Stomach (tissue), 9 donors: Measurements from ENCODE around the gene CXCL10. TPM values are rescaled to one million over a fixed set of nuclear protein-coding genes. Genes with fewer than 3 reads are reported as not detected.

Source experiments
- DNase-seq, 2 donors: peaks; one replicate each; pipeline versions ENCODE4 v3.0.0 to v3.0.0-alpha.2; 2013 to 2019
- H3K27ac ChIP-seq, 5 donors: fragments of 200-600 bp in 4 of 5; sonication (generic) in 4 of 5; one replicate each; pipeline ENCODE4 v1.5.1; 2013 to 2019; ENCODE audit warnings: mild to moderate bottlenecking in 1 of 5, moderate library complexity in 1 of 5
- H3K27me3 ChIP-seq, 3 donors: fragments of 200-600 bp; sonication (generic); one replicate each; pipeline ENCODE4 v1.5.1; 2017 to 2019; ENCODE audit warnings: mixed run types in 1 of 3
- H3K36me3 ChIP-seq, 4 donors: fragments of 200-600 bp; sonication (generic); 1 replicate in 3 of 4; 2 replicates in 1 of 4; pipeline ENCODE4 v1.5.1; 2016 to 2019
- H3K4me1 ChIP-seq, 4 donors: fragments of 200-600 bp; sonication (generic); one replicate each; pipeline ENCODE4 v1.5.1; 2016 to 2019
- H3K4me3 ChIP-seq, 4 donors: fragments of 200-600 bp; sonication (generic) in 3 of 4; one replicate each; pipeline ENCODE4 v1.5.1; 2016 to 2019; ENCODE audit warnings: mild to moderate bottlenecking in 1 of 4
- H3K9me3 ChIP-seq, 4 donors: fragments of 200-600 bp; sonication (generic); one replicate each; pipeline ENCODE4 v1.5.1; 2016 to 2019
- CTCF ChIP-seq, 7 experiments: fragments of 450-650 bp in 4 of 7; fragments of 200-600 bp in 3 of 7; sonication (generic) in 3 of 7; IDR thresholded peaks; one replicate each; pipeline ENCODE4 v1.5.1; 2016 to 2019; ENCODE audit warnings: antibody characterized with exemption in 7 of 7, control low read depth in 2 of 7, mild to moderate bottlenecking in 1 of 7
- EP300 ChIP-seq: sonication (generic); formaldehyde crosslinking; IDR thresholded peaks from one replicate; pipeline ENCODE4 v1.6.1; 2017; ENCODE audit warnings: antibody characterized with exemption
- POLR2A ChIP-seq, 4 donors: fragments of 450-650 bp; IDR thresholded peaks; one replicate each; pipeline ENCODE4 v1.6.1; 2016; ENCODE audit warnings: antibody characterized with exemption in 4 of 4, control low read depth in 2 of 4, mild to moderate bottlenecking in 1 of 4, moderate library complexity in 1 of 4
- POLR2AphosphoS5 ChIP-seq, 3 donors: sonication (generic); formaldehyde crosslinking; IDR thresholded peaks; one replicate each; pipeline ENCODE4 v1.6.1; 2016; ENCODE audit warnings: antibody characterized with exemption in 3 of 3
- WGBS, 5 donors: extraction: QIAGEN DNeasy Blood & Tissue Kit in 3 of 5; methylation state at CpG; one replicate each; pipeline versions ENCODE4 v1.1.5 to v1.1.7; 2013 to 2018; 5-methylcytosine and 5-hydroxymethylcytosine counted together
- intact Hi-C: fragments of 100-400 bp; cut with DNase I; formaldehyde crosslinking; loops from one replicate; pipeline ENCODE4 v1.15.1; 2023; ENCODE audit warnings: low total_unique reads
- polyA plus RNA-seq, 3 donors: library from polyadenylated mRNA; stranded (reverse); fragments of 200-250 nt; gene quantifications; one replicate each; pipeline ENCODE4 v1.2.3, GENCODE V29; 2013
- total RNA-seq, 5 donors: library from RNA; depleted of rRNA; stranded (reverse); fragments of >200 nt; gene quantifications; one replicate each; pipeline versions ENCODE4 v1.1.0 to v1.2.3, GENCODE V29; 2014 to 2016
- donor health status: healthy with polysubstance abuse.
- donor health status: Bipolar disorder and iron deficiency.
- donor health status: healthy.

Gene CXCL10
- total and polyA plus RNA-seq, 8 donors: 0.92 to 25.6 (median 2.7) TPM; not detected in 4

- DNase-seq: peak in 1 of 2 donors; percentile 70
- Histone ChIP-seq H3K27me3 (no peaks in the 10 kb centered on the region), H3K9me3 (no peaks in the 10 kb centered on the region), H3K27ac (peak overlapping the region in 1 of 5 donors; percentile 10), H3K4me1 (peaks cover 0 to 19% (median 6%) of the 10 kb centered on the region in 4 donors), H3K4me3 (peak overlapping the region in 3 of 4 donors; percentile 3 to 22 (median 18)), H3K36me3 (no peaks in the 10 kb centered on the region)
- TF ChIP-seq POLR2A (IDR thresholded peaks at IDR 0.05) (no peak), CTCF (IDR thresholded peaks at IDR 0.05) (no peak), EP300 (no peak), POLR2AphosphoS5 (IDR thresholded peaks at IDR 0.05) (no peak)
- intact Hi-C loops: no loop called here
- WGBS, 5 donors: 3 to 11% (median 7%) methylated on average over 6 of the region's 6 CpGs
These were observed 5.1 kb upstream of the CXCL10 start for GRCh38 chr4:76028350-76028765.

- no peak overlapping the region for H3K4me3 ChIP-seq
- peaks cover 0 to 24% (median 7%) of the 10 kb centered on the region in 4 donors for H3K4me1 ChIP-seq
- no peak for TF ChIP-seq POLR2AphosphoS5 (IDR thresholded peaks at IDR 0.05)
- no peak for TF ChIP-seq POLR2A (IDR thresholded peaks at IDR 0.05)
- TF ChIP-seq EP300: no peak
- TF ChIP-seq CTCF (IDR thresholded peaks at IDR 0.05): no peak
- DNase-seq: no peak
- H3K9me3 ChIP-seq: no peaks in the 10 kb centered on the region
- WGBS, 5 donors: 78 to 89% (median 84%) methylated on average over 4 of the region's 4 CpGs
- intact Hi-C loops: no loop called here
- H3K36me3 ChIP-seq: no peaks in the 10 kb centered on the region
- no peaks in the 10 kb centered on the region for H3K27me3 ChIP-seq
- no peak overlapping the region for H3K27ac ChIP-seq
These were observed 768 bp upstream of the CXCL10 start for GRCh38 chr4:76024065-76024464.

- peaks cover 0 to 12% (median 2%) of the 10 kb centered on the region in 4 donors for H3K4me1 ChIP-seq
- no peaks in the 10 kb centered on the region for H3K36me3 ChIP-seq
- TF ChIP-seq CTCF (IDR thresholded peaks at IDR 0.05) (no peak), EP300 (no peak), POLR2A (IDR thresholded peaks at IDR 0.05) (no peak), POLR2AphosphoS5 (IDR thresholded peaks at IDR 0.05) (no peak)
- H3K27me3 ChIP-seq: no peaks in the 10 kb centered on the region
- DNase-seq: no peak
- no peak overlapping the region for H3K27ac ChIP-seq
- intact Hi-C loops: no loop called here
- no peak overlapping the region for H3K4me3 ChIP-seq
- 77 to 85% (median 80%) methylated on average over 2 of the region's 2 CpGs for WGBS, 5 donors
- no peaks in the 10 kb centered on the region for H3K9me3 ChIP-seq
These were observed 620 bp downstream of the CXCL10 start for GRCh38 chr4:76022677-76023076.

- 72 to 81% (median 75%) methylated on average over 4 of the region's 4 CpGs for WGBS, 5 donors
- no peak overlapping the region for H3K4me3 ChIP-seq
- no peaks in the 10 kb centered on the region for H3K36me3 ChIP-seq
- peaks cover 0 to 12% (median 2%) of the 10 kb centered on the region in 4 donors for H3K4me1 ChIP-seq
- no peaks in the 10 kb centered on the region for H3K27me3 ChIP-seq
- H3K9me3 ChIP-seq: no peaks in the 10 kb centered on the region
- DNase-seq: no peak
- intact Hi-C loops: no loop called here
- no peak overlapping the region for H3K27ac ChIP-seq
- no peak for TF ChIP-seq EP300
- TF ChIP-seq CTCF (IDR thresholded peaks at IDR 0.05): no peak
- TF ChIP-seq POLR2AphosphoS5 (IDR thresholded peaks at IDR 0.05): no peak
- no peak for TF ChIP-seq POLR2A (IDR thresholded peaks at IDR 0.05)
These were observed 1.3 kb downstream of the CXCL10 start for GRCh38 chr4:76022031-76022430.
